ENCODE data around the gene RXFP3. TPM values are rescaled to one million over a fixed set of nuclear protein-coding genes. Genes with fewer than 3 reads are reported as not detected.

RXFP3 gene
- total and polyA plus RNA-seq, 2 of the 8 experiments (the other 6 are each of a cell fraction or from before 2014, with no cell fraction given): 0.15 TPM; not detected in 1

DNA sequence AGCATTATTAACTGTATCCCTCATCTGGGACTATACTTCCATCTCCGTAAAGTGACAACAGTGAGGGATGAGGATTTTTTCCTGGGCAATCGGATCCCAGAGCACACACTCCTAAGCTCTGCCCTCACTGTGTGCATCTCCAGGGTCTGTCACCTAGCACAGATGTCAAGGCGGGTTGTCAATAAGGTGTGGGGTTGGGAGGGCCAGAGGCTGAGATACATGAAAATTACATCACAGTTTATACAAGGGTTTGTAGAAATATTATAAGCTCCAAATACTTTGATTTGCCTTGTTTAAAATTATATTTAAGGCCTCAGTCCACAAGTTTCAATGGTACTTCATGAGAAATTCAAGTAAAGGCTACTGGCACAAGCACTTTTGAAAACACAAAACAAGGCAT lies 48.9 kb upstream of the RXFP3 start:
- CTCF ChIA-PET (ENCODE audit: partially characterized antibody): interaction anchor here (0.5 to 3.4 kb wide), 6 partner anchors 8 to 904 kb away, joined by 3 to 11 read pairs (median 3); no protein-coding TSS in a partner anchor
- no peak overlapping the region for H3K4me2 ChIP-seq (ENCODE audit: insufficient read depth in 1 of 2, low read depth in 2 of 2, low read length in 2 of 2)
- WGBS, 2 experiments (ENCODE audit: extremely low coverage in 1 of 2, insufficient coverage in 1 of 2, insufficient read length in 1 of 2, insufficient replicate concordance in 2 of 2, low coverage in 1 of 2, low lambda C conversion rate in 2 of 2, missing lambda C conversion rate in 1 of 2): 75% methylated on average over 3 of the region's 3 CpGs; no CpG with 5 or more reads in 1 of the 2 experiments

More for the DNA sequence above, 48.9 kb upstream of the RXFP3 start:
- Histone ChIP-seq H4K5ac (ENCODE audit: insufficient read length, low read depth, low read length) (no peak overlapping the region), H2BK5ac (ENCODE audit: low read depth, low read length) (no peak overlapping the region), H3K9ac (replicated peaks in 1 of 4; ENCODE audit: extremely low read depth in 1 of 4, low read depth in 3 of 4, low read length in 3 of 4) (no peak overlapping the region), H3K79me1 (ENCODE audit: low read depth, low read length) (peaks cover 2% of the 10 kb centered on the region; the same call in 1 of the 2 replicates), H3K14ac (ENCODE audit: insufficient read length) (no peak overlapping the region), H3K27me3 (replicated peaks in 1 of 4; ENCODE audit: control insufficient read depth in 3 of 4, extremely low read depth in 1 of 4, insufficient read depth in 3 of 4, low read length in 3 of 4) (no peaks in the 10 kb centered on the region; a peak in 1 of 7 replicates), H4K91ac (replicated peaks; ENCODE audit: insufficient read length, low read length) (no peak overlapping the region), H4K8ac (ENCODE audit: extremely low read depth, insufficient read depth, low read length) (no peak overlapping the region), H3K4me1 (replicated peaks in 1 of 4; ENCODE audit: control insufficient read depth in 3 of 4, insufficient read depth in 4 of 4, low read length in 3 of 4) (peaks cover 4 to 14% (median 9%) of the 10 kb centered on the region in 4 experiments), H3K23ac (ENCODE audit: insufficient read length) (no peak overlapping the region), H2BK120ac (replicated peaks; ENCODE audit: low read depth, low read length) (no peak overlapping the region), H2AFZ (ENCODE audit: low read length) (no peak overlapping the region), H4K20me1 (replicated peaks in 1 of 2; ENCODE audit: control insufficient read depth in 1 of 2, insufficient read depth in 2 of 2, low read length in 2 of 2) (no peaks in the 10 kb centered on the region), H3K56ac (replicated peaks; ENCODE audit: insufficient read length, low read depth, low read length) (no peak overlapping the region), H2BK20ac (ENCODE audit: low read length) (no peak overlapping the region), H2BK12ac (ENCODE audit: low read depth, low read length) (no peak overlapping the region), H2BK15ac (ENCODE audit: low read length) (no peak overlapping the region), H3K36me3 (ENCODE audit: control insufficient read depth in 2 of 4, insufficient read depth in 4 of 4, low read length in 3 of 4) (no peaks in the 10 kb centered on the region), H3K4me3 (ENCODE audit: extremely low read depth in 1 of 4, insufficient read depth in 2 of 4, low read depth in 3 of 4, low read length in 4 of 4) (no peak overlapping the region), H3K18ac (ENCODE audit: extremely low read depth, low read length) (no peak overlapping the region), H3K79me2 (ENCODE audit: control insufficient read depth in 1 of 2, insufficient read depth in 2 of 2, low read length in 2 of 2) (peaks cover 0 to 24% of the 10 kb centered on the region in 2 experiments; a peak in 1 of 4 replicates), H3K4ac (replicated peaks; ENCODE audit: insufficient read length, low read depth, low read length) (no peak overlapping the region), H3K9me3 (ENCODE audit: insufficient read depth in 2 of 2, low read depth in 1 of 2, low read length in 1 of 2) (no peaks in the 10 kb centered on the region), H2AK5ac (ENCODE audit: low read depth, low read length) (no peak overlapping the region), H3K23me2 (ENCODE audit: low read depth, low read length) (peaks cover 4% of the 10 kb centered on the region; the same call in 1 of the 2 replicates), H3K27ac (ENCODE audit: low read depth, low read length) (no peak overlapping the region)
- TF ChIP-seq RNF2 (IDR thresholded peaks at IDR 0.05; ENCODE audit: borderline replicate concordance, low read depth, low read length, missing control alignments, poor library complexity, severe bottlenecking): no peak
- no peak for TF ChIP-seq BCL11A (IDR thresholded peaks at IDR 0.05; ENCODE audit: low read depth in 2 of 2, low read length in 2 of 2)
- no peak for TF ChIP-seq PHF8 (conservative IDR thresholded peaks at IDR 0.05; ENCODE audit: low read depth, low read length)
- TF ChIP-seq SIRT6 (IDR thresholded peaks at IDR 0.05; ENCODE audit: low read length): no peak
- no peak for TF ChIP-seq SRF (IDR thresholded peaks at IDR 0.05; ENCODE audit: low read depth, low read length)
- no peak for TF ChIP-seq BACH1 (IDR thresholded peaks at IDR 0.05; ENCODE audit: low read length)
- no peak for TF ChIP-seq MAX (IDR thresholded peaks at IDR 0.05)
- TF ChIP-seq KDM4A (IDR thresholded peaks at IDR 0.05; ENCODE audit: low read depth, low read length, severe bottlenecking): no peak
- TF ChIP-seq CBX5 (IDR thresholded peaks at IDR 0.05; ENCODE audit: low read depth, low read length): no peak
- POLR2A ChIA-PET (ENCODE audit: partially characterized antibody): no interaction called here
- no peak for FAIRE-seq
- DNase-seq (ENCODE audit: low read depth in 1 of 2, low spot score in 2 of 2): no peak
